HepG2 (cell line): Measurements from ENCODE around the gene FXYD5. TPM values are rescaled to one million over a fixed set of nuclear protein-coding genes. Genes with fewer than 3 reads are reported as not detected.

Experiments
- ATM ChIP-seq: fragments of 450-650 bp; IDR thresholded peaks from 2 replicates; pipeline ENCODE4 v1.7.1; 2017; ENCODE audit warnings: mild to moderate bottlenecking, borderline replicate concordance
- LRRFIP1 ChIP-seq: sonication (generic); formaldehyde crosslinking; conservative IDR thresholded peaks from 2 replicates; pipeline ENCODE4 v1.4.0; 2020; ENCODE audit warnings: missing genetic modification reagents
- NFYC ChIP-seq: IDR thresholded peaks from 2 replicates; pipeline ENCODE4 v1.6.1; 2016; ENCODE audit warnings: missing genetic modification reagents, missing compliant biosample characterization
- PHF21A ChIP-seq: sonication (generic); formaldehyde crosslinking; IDR thresholded peaks from 2 replicates; pipeline ENCODE4 v1.5.0; 2020; ENCODE audit warnings: mild to moderate bottlenecking, missing genetic modification reagents
- REPIN1 ChIP-seq: sonication (generic); formaldehyde crosslinking; IDR thresholded peaks from 2 replicates; pipeline ENCODE4 v1.8.0; 2022; ENCODE audit warnings: missing genetic modification reagents, low read depth, mild to moderate bottlenecking, borderline replicate concordance
- RFXAP ChIP-seq: sonication (generic); formaldehyde crosslinking; IDR thresholded peaks from 2 replicates; pipeline ENCODE4 v1.4.0; 2020; ENCODE audit warnings: missing genetic modification reagents, borderline replicate concordance
- SAP130 ChIP-seq: IDR thresholded peaks from 2 replicates; pipeline ENCODE4 v1.6.1; 2016; ENCODE audit warnings: low read depth
- SOX13 ChIP-seq, 3 experiments: fragments of 450-650 bp in 1 of 3; sonication (generic) in 1 of 3; formaldehyde crosslinking in 1 of 3; IDR thresholded peaks in 2 of 3; conservative IDR thresholded peaks in 1 of 3; 2 replicates each; pipeline versions ENCODE4 v1.5.0 to v1.6.1; 2016 to 2020; ENCODE audit warnings: antibody characterized with exemption in 1 of 3, mild to moderate bottlenecking in 1 of 3, missing compliant biosample characterization in 1 of 3, missing genetic modification reagents in 1 of 3, moderate library complexity in 1 of 3
- TFDP1 ChIP-seq: IDR thresholded peaks from 2 replicates; pipeline ENCODE4 v1.6.1; 2016; ENCODE audit warnings: missing compliant biosample characterization, missing genetic modification reagents, borderline replicate concordance
- ZNF275 ChIP-seq: sonication (generic); formaldehyde crosslinking; IDR thresholded peaks from 2 replicates; pipeline ENCODE4 v1.8.0; 2022; ENCODE audit warnings: missing genetic modification reagents, mild to moderate bottlenecking, inconsistent platforms, borderline replicate concordance
- ZNF574 ChIP-seq: sonication (generic); formaldehyde crosslinking; IDR thresholded peaks from 2 replicates; pipeline ENCODE4 v1.4.0; 2020; ENCODE audit warnings: missing genetic modification reagents
- ZSCAN22 ChIP-seq: sonication (generic); formaldehyde crosslinking; IDR thresholded peaks from 2 replicates; pipeline ENCODE4 v1.4.0; 2020; ENCODE audit warnings: mild to moderate bottlenecking, missing genetic modification reagents
- polyA plus RNA-seq, 8 experiments: library from polyadenylated mRNA; depleted of rRNA in 3 of 8; stranded (reverse) in 7 of 8; unstranded in 1 of 8; fragments of >200 nt; fragmentation: Illumina TruSeq in 4 of 8; extraction: Trizol in 4 of 8; gene quantifications; 2 replicates each; pipeline versions ENCODE4 v1.2.1 to v1.2.3, GENCODE V29; 2011 to 2016; ENCODE audit warnings: low read depth in 4 of 8, missing spikeins in 1 of 8, mixed read lengths in 1 of 8; ENCODE audit not compliant: insufficient read depth in 1 of 8
- total RNA-seq, 5 experiments: library from RNA; depleted of rRNA; stranded (reverse); fragments of >200 nt; fragmentation: Illumina TruSeq; extraction: Trizol; gene quantifications; 2 replicates each; pipeline ENCODE4 v1.2.3, GENCODE V29; 2016; ENCODE audit warnings: low read depth in 1 of 5
- TF ChIP-seq, protein P1 (sequence below): sonication (generic); formaldehyde crosslinking; IDR thresholded peaks from 2 replicates; pipeline ENCODE4 v1.4.0; 2020; ENCODE audit warnings: mild to moderate bottlenecking, missing genetic modification reagents, borderline replicate concordance

Gene FXYD5
- total and polyA plus RNA-seq, 2 of the 13 experiments (the other 11 are each of a cell fraction or from before 2014, with no cell fraction given) = 0.65 TPM; not detected in 1

GRCh38 chr19:35130761-35131720, 23.5 kb upstream of the FXYD5 start (continued):
- TF ChIP-seq ZNF574 = peak; percentile 48; the same call in 1 of the 2 replicates
- TF ChIP-seq ZNF275 (CRISPR knock-in tag) = 0 out of 2 replicates have a peak, but pooled peaks have one; percentile 33
- no peak for TF ChIP-seq SOX13 (IDR thresholded peaks at IDR 0.05)
- peak in 1 of 2 experiments; percentile 19; a peak in 1 of 4 replicates for TF ChIP-seq SOX13 (CRISPR knock-in tag; conservative IDR thresholded peaks at IDR 0.05 in 1 of 2, IDR thresholded peaks at IDR 0.05 in 1 of 2)
- no peak for TF ChIP-seq TFDP1 (CRISPR knock-in tag)
- TF ChIP-seq ZSCAN22 = no peak
- TF ChIP-seq, protein P1, sequence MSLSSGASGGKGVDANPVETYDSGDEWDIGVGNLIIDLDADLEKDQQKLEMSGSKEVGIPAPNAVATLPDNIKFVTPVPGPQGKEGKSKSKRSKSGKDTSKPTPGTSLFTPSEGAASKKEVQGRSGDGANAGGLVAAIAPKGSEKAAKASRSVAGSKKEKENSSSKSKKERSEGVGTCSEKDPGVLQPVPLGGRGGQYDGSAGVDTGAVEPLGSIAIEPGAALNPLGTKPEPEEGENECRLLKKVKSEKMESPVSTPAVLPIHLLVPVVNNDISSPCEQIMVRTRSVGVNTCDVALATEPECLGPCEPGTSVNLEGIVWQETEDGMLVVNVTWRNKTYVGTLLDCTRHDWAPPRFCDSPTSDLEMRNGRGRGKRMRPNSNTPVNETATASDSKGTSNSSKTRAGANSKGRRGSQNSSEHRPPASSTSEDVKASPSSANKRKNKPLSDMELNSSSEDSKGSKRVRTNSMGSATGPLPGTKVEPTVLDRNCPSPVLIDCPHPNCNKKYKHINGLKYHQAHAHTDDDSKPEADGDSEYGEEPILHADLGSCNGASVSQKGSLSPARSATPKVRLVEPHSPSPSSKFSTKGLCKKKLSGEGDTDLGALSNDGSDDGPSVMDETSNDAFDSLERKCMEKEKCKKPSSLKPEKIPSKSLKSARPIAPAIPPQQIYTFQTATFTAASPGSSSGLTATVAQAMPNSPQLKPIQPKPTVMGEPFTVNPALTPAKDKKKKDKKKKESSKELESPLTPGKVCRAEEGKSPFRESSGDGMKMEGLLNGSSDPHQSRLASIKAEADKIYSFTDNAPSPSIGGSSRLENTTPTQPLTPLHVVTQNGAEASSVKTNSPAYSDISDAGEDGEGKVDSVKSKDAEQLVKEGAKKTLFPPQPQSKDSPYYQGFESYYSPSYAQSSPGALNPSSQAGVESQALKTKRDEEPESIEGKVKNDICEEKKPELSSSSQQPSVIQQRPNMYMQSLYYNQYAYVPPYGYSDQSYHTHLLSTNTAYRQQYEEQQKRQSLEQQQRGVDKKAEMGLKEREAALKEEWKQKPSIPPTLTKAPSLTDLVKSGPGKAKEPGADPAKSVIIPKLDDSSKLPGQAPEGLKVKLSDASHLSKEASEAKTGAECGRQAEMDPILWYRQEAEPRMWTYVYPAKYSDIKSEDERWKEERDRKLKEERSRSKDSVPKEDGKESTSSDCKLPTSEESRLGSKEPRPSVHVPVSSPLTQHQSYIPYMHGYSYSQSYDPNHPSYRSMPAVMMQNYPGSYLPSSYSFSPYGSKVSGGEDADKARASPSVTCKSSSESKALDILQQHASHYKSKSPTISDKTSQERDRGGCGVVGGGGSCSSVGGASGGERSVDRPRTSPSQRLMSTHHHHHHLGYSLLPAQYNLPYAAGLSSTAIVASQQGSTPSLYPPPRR (CRISPR knock-in tag) = peak; percentile 13; the same call in 1 of the 2 replicates
- TF ChIP-seq REPIN1 (CRISPR knock-in tag) = no peak
- TF ChIP-seq NFYC (CRISPR knock-in tag) = no peak
- TF ChIP-seq SAP130 (CRISPR knock-in tag) = peak; percentile 61
- peak; percentile 94 for TF ChIP-seq PHF21A (CRISPR knock-in tag)
- peak; percentile 54; the same call in 1 of the 2 replicates for TF ChIP-seq RFXAP (CRISPR knock-in tag)
- no peak for TF ChIP-seq LRRFIP1 (CRISPR knock-in tag)
- TF ChIP-seq ATM = no peak
